Mucosa of stomach (tissue), 1 donor: ENCODE measurements around the gene AKAP13.
"Not testable (repeated sequence)": the region's sequence is repeated elsewhere in the genome, so short reads cannot be mapped to it uniquely, and the experiment has no call there.

ENCODE experiments used
- H3K27me3 ChIP-seq: one replicate; pipeline ENCODE4 v1.7.0; 2013; ENCODE audit warnings: mild to moderate bottlenecking, low read length; ENCODE audit not compliant: control insufficient read depth, insufficient read depth
- H3K36me3 ChIP-seq: one replicate; pipeline ENCODE4 v1.7.0; 2013; ENCODE audit warnings: low read length; ENCODE audit not compliant: control insufficient read depth, insufficient read depth
- H3K4me1 ChIP-seq: one replicate; pipeline ENCODE4 v1.7.0; 2013; ENCODE audit warnings: mild to moderate bottlenecking, low read length; ENCODE audit not compliant: control insufficient read depth, insufficient read depth
- H3K4me3 ChIP-seq: one replicate; pipeline ENCODE4 v1.7.0; 2013; ENCODE audit warnings: low read length
- H3K9ac ChIP-seq: one replicate; pipeline ENCODE4 v1.7.0; 2013; ENCODE audit warnings: mild to moderate bottlenecking, low read length, moderate library complexity
- H3K9me3 ChIP-seq: one replicate; pipeline ENCODE4 v1.7.0; 2013; ENCODE audit warnings: mild to moderate bottlenecking, low read length, moderate library complexity; ENCODE audit not compliant: control insufficient read depth
- donor health status: Pancreatic carcinoma.

The AKAP13 gene

GRCh38 chr15:85342163-85342562, 38.2 kb upstream of the AKAP13 start:
- not testable (repeated sequence) for H3K27me3 ChIP-seq, H3K4me3 ChIP-seq, H3K36me3 ChIP-seq, H3K4me1 ChIP-seq, H3K9me3 ChIP-seq, H3K9ac ChIP-seq

- not testable (repeated sequence) for H3K27me3 ChIP-seq, H3K4me1 ChIP-seq, H3K36me3 ChIP-seq, H3K9ac ChIP-seq, H3K4me3 ChIP-seq, H3K9me3 ChIP-seq
Measured at GRCh38 chr15:85343443-85343842, 37.0 kb upstream of the AKAP13 start.

GRCh38 chr15:85344241-85344640, 36.2 kb upstream of the AKAP13 start:
- H3K4me3 ChIP-seq, H3K4me1 ChIP-seq, H3K9me3 ChIP-seq, H3K36me3 ChIP-seq, H3K27me3 ChIP-seq, H3K9ac ChIP-seq: not testable (repeated sequence)

- not testable (repeated sequence) for H3K9ac ChIP-seq, H3K4me3 ChIP-seq, H3K36me3 ChIP-seq, H3K27me3 ChIP-seq, H3K4me1 ChIP-seq, H3K9me3 ChIP-seq
Measured at GRCh38 chr15:85344653-85345114, 35.7 kb upstream of the AKAP13 start.

- H3K36me3 ChIP-seq, H3K9me3 ChIP-seq, H3K9ac ChIP-seq, H3K4me1 ChIP-seq, H3K27me3 ChIP-seq, H3K4me3 ChIP-seq: not testable (repeated sequence)
Measured at GRCh38 chr15:85345196-85345918, 35.0 kb upstream of the AKAP13 start.

- H3K9ac ChIP-seq, H3K27me3 ChIP-seq, H3K4me1 ChIP-seq: not testable (repeated sequence)
Measured at GRCh38 chr15:85346462-85347084, 33.8 kb upstream of the AKAP13 start.

GRCh38 chr15:85347264-85348047, 32.9 kb upstream of the AKAP13 start:
- H3K9me3 ChIP-seq, H3K4me1 ChIP-seq, H3K4me3 ChIP-seq, H3K9ac ChIP-seq, H3K27me3 ChIP-seq, H3K36me3 ChIP-seq: not testable (repeated sequence)

More at GRCh38 chr15:85346462-85347084, 33.8 kb upstream of the AKAP13 start:
- H3K36me3 ChIP-seq, H3K9me3 ChIP-seq, H3K4me3 ChIP-seq: not testable (repeated sequence)

- H3K27me3 ChIP-seq, H3K4me3 ChIP-seq, H3K36me3 ChIP-seq, H3K9ac ChIP-seq, H3K9me3 ChIP-seq, H3K4me1 ChIP-seq: not testable (repeated sequence)
Measured at GRCh38 chr15:85348048-85348766, 32.2 kb upstream of the AKAP13 start.

- not testable (repeated sequence) for H3K36me3 ChIP-seq, H3K27me3 ChIP-seq, H3K9ac ChIP-seq, H3K4me3 ChIP-seq, H3K9me3 ChIP-seq, H3K4me1 ChIP-seq
Measured at GRCh38 chr15:85349062-85349461, 31.3 kb upstream of the AKAP13 start.

- Histone ChIP-seq H3K4me3 (no peak overlapping the region), H3K4me1 (peaks cover 5% of the 10 kb centered on the region), H3K9ac (no peak overlapping the region), H3K27me3 (no peaks in the 10 kb centered on the region), H3K9me3 (no peaks in the 10 kb centered on the region), H3K36me3 (no peaks in the 10 kb centered on the region)
Measured at GRCh38 chr15:85350395-85350794, 30.0 kb upstream of the AKAP13 start.

GRCh38 chr15:85351501-85351900, 28.9 kb upstream of the AKAP13 start:
- not testable (repeated sequence) for H3K9me3 ChIP-seq, H3K9ac ChIP-seq, H3K4me1 ChIP-seq, H3K27me3 ChIP-seq, H3K4me3 ChIP-seq, H3K36me3 ChIP-seq

GRCh38 chr15:85351965-85352364, 28.4 kb upstream of the AKAP13 start:
- H3K4me1 ChIP-seq, result no peaks in the 10 kb centered on the region
- no peaks in the 10 kb centered on the region for H3K36me3 ChIP-seq
- H3K27me3 ChIP-seq, result no peaks in the 10 kb centered on the region
- no peaks in the 10 kb centered on the region for H3K9me3 ChIP-seq
- no peak overlapping the region for H3K4me3 ChIP-seq
- H3K9ac ChIP-seq, result no peak overlapping the region
